ENCODE data around the gene PLPPR3. TPM values are rescaled to one million over a fixed set of nuclear protein-coding genes. Genes with fewer than 3 reads are reported as not detected.
A peak's percentile ranks its signal among the peaks of the same experiment; 100 is the strongest.

PLPPR3 gene
- total and polyA plus RNA-seq, 9 of the 15 experiments (the other 6 are each of a cell fraction or from before 2014, with no cell fraction given): 0.01 to 48.2 (median 8.6) TPM

- TF ChIP-seq MBD2 (IDR thresholded peaks at IDR 0.05; ENCODE audit: borderline replicate concordance, low read depth) (0 out of 2 replicates have a peak, but pooled peaks have one; percentile 38), TBL1XR1 (IDR thresholded peaks at IDR 0.05; ENCODE audit: low read length in 2 of 2) (0 out of 4 replicates have a peak, but pooled peaks of 1 of the 2 experiments have one; percentile 25), ATF1 (CRISPR knock-in tag; IDR thresholded peaks at IDR 0.05) (no peak), ATF1 (tag; IDR thresholded peaks at IDR 0.05) (peak; percentile 58), BCOR (IDR thresholded peaks at IDR 0.05) (peak; percentile 73), TFE3 (CRISPR knock-in tag; IDR thresholded peaks at IDR 0.05) (no peak), HLTF (IDR thresholded peaks at IDR 0.05) (0 out of 2 replicates have a peak, but pooled peaks have one; percentile 63), RNF2 (IDR thresholded peaks at IDR 0.05) (peak; percentile 62; the same call in 1 of the 2 replicates), MEIS2 (IDR thresholded peaks at IDR 0.05; ENCODE audit: partially characterized antibody) (peak; percentile 13), SIN3A (IDR thresholded peaks at IDR 0.05; ENCODE audit: borderline replicate concordance in 2 of 2, control insufficient read depth in 1 of 2, low read depth in 2 of 2, low read length in 2 of 2) (peak in 1 of 2 experiments; percentile 31; a peak in 1 of 4 replicates), NRF1 (conservative IDR thresholded peaks at IDR 0.05 in 1 of 2, IDR thresholded peaks at IDR 0.05 in 1 of 2) (peak; percentile 82 to 86), ZNF785 (CRISPR knock-in tag; IDR thresholded peaks at IDR 0.05) (no peak), ZNF24 (IDR thresholded peaks at IDR 0.05) (0 out of 2 replicates have a peak, but pooled peaks have one; percentile 36), TRIM28 (IDR thresholded peaks at IDR 0.05) (peak; percentile 27; the same call in 1 of the 2 replicates), MTA3 (IDR thresholded peaks at IDR 0.05; ENCODE audit: borderline replicate concordance) (peak; percentile 74), PHF20 (IDR thresholded peaks at IDR 0.05; ENCODE audit: partially characterized antibody) (peak; percentile 31), ATF7 (IDR thresholded peaks at IDR 0.05) (peak; percentile 42), L3MBTL2 (IDR thresholded peaks at IDR 0.05) (peak; percentile 97)
- TF ChIP-seq, protein P1, sequence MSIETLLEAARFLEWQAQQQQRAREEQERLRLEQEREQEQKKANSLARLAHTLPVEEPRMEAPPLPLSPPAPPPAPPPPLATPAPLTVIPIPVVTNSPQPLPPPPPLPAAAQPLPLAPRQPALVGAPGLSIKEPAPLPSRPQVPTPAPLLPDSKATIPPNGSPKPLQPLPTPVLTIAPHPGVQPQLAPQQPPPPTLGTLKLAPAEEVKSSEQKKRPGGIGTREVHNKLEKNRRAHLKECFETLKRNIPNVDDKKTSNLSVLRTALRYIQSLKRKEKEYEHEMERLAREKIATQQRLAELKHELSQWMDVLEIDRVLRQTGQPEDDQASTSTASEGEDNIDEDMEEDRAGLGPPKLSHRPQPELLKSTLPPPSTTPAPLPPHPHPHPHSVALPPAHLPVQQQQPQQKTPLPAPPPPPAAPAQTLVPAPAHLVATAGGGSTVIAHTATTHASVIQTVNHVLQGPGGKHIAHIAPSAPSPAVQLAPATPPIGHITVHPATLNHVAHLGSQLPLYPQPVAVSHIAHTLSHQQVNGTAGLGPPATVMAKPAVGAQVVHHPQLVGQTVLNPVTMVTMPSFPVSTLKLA (conservative IDR thresholded peaks at IDR 0.05): peak; percentile 86 to 94
- TF ChIP-seq, protein P2, sequence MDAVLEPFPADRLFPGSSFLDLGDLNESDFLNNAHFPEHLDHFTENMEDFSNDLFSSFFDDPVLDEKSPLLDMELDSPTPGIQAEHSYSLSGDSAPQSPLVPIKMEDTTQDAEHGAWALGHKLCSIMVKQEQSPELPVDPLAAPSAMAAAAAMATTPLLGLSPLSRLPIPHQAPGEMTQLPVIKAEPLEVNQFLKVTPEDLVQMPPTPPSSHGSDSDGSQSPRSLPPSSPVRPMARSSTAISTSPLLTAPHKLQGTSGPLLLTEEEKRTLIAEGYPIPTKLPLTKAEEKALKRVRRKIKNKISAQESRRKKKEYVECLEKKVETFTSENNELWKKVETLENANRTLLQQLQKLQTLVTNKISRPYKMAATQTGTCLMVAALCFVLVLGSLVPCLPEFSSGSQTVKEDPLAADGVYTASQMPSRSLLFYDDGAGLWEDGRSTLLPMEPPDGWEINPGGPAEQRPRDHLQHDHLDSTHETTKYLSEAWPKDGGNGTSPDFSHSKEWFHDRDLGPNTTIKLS (IDR thresholded peaks at IDR 0.05; ENCODE audit: borderline replicate concordance, low read depth): peak; percentile 69; the same call in 1 of the 2 replicates
- TF ChIP-seq, protein P3, sequence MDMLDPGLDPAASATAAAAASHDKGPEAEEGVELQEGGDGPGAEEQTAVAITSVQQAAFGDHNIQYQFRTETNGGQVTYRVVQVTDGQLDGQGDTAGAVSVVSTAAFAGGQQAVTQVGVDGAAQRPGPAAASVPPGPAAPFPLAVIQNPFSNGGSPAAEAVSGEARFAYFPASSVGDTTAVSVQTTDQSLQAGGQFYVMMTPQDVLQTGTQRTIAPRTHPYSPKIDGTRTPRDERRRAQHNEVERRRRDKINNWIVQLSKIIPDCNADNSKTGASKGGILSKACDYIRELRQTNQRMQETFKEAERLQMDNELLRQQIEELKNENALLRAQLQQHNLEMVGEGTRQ (CRISPR knock-in tag; IDR thresholded peaks at IDR 0.05): peak; percentile 33; the same call in 1 of the 2 replicates
- TF ChIP-seq, protein P4, sequence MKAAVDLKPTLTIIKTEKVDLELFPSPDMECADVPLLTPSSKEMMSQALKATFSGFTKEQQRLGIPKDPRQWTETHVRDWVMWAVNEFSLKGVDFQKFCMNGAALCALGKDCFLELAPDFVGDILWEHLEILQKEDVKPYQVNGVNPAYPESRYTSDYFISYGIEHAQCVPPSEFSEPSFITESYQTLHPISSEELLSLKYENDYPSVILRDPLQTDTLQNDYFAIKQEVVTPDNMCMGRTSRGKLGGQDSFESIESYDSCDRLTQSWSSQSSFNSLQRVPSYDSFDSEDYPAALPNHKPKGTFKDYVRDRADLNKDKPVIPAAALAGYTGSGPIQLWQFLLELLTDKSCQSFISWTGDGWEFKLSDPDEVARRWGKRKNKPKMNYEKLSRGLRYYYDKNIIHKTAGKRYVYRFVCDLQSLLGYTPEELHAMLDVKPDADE (conservative IDR thresholded peaks at IDR 0.05; ENCODE audit: control insufficient read depth, low read depth, low read length): peak; percentile 74
Observed at GRCh38 chr19:861756-862580, 40.2 kb upstream of the PLPPR3 start (continued).

All from K562 (cell line).